OCI-LY7 (cell line): ENCODE measurements around the gene NDUFV2.

ENCODE experiments used
- EZH2phosphoT487 ChIP-seq: fragments of 200-600 bp; sonication (generic); IDR thresholded peaks from 2 replicates; pipeline ENCODE4 v1.6.1; 2018; ENCODE audit warnings: low read depth, borderline replicate concordance, mild to moderate bottlenecking, mixed run types, antibody characterized with exemption, low read length, moderate library complexity, mixed read lengths
- TF ChIP-seq, protein P1 (sequence below): fragments of 200-600 bp; sonication (generic); conservative IDR thresholded peaks from 2 replicates; pipeline ENCODE4 v1.5.1; 2014; ENCODE audit warnings: mild to moderate bottlenecking, antibody characterized with exemption, low read length, moderate library complexity, mixed read lengths

DNA sequence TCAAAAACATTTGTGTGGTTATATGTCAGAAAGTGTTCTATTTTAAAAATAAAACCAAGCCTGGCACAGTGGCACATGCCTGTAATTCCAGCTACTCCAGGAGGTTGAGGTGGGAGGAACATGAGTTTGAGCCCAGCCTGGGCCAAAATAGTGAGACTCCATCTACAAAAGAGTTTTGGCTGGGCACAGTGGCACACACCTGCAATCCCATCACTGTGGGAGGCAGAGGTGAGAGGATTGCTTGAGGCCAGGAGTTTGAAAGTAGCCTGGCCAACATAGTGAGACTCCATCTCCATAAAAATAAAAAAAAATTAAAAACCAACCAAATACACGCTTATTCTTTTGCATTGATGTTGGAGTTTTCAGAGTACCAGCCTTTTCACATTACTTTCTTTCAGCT, 43.7 kb downstream of the NDUFV2 start:
- TF ChIP-seq, protein P1, sequence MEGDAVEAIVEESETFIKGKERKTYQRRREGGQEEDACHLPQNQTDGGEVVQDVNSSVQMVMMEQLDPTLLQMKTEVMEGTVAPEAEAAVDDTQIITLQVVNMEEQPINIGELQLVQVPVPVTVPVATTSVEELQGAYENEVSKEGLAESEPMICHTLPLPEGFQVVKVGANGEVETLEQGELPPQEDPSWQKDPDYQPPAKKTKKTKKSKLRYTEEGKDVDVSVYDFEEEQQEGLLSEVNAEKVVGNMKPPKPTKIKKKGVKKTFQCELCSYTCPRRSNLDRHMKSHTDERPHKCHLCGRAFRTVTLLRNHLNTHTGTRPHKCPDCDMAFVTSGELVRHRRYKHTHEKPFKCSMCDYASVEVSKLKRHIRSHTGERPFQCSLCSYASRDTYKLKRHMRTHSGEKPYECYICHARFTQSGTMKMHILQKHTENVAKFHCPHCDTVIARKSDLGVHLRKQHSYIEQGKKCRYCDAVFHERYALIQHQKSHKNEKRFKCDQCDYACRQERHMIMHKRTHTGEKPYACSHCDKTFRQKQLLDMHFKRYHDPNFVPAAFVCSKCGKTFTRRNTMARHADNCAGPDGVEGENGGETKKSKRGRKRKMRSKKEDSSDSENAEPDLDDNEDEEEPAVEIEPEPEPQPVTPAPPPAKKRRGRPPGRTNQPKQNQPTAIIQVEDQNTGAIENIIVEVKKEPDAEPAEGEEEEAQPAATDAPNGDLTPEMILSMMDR = no peak
- no peak for TF ChIP-seq EZH2phosphoT487
